GM12878 (cell line): ENCODE results near the gene ANKRD17. TPM values are rescaled to one million over a fixed set of nuclear protein-coding genes. Genes with fewer than 3 reads are reported as not detected.
"Not testable (repeated sequence)": the region's sequence is repeated elsewhere in the genome, so short reads cannot be mapped to it uniquely, and the experiment has no call there.

Source experiments
- ATAC-seq: fragments of 200-7000 bp; cut with Tn5 transposase; 3 replicates; pipeline ENCODE4 v1.9.1; 2020; ENCODE audit warnings: mild to moderate bottlenecking, moderate library complexity
- BruUV-seq: library from RNA; stranded (reverse); fragments of 400-500 nt; replicated peaks from 2 replicates; lab custom pipeline; 2021; lab: Mats Ljungman, UMichigan
- CTCF ChIA-PET: fragments of 300-600 bp; sonication (Branson Sonifier 250); formaldehyde crosslinking; extraction: SDS; loops from one replicate; lab custom pipeline; 2021; ENCODE audit warnings: inconsistent platforms; lab: Yijun Ruan, JAX
- POLR2A ChIA-PET: fragments of 350-600 bp; formaldehyde crosslinking; extraction: SDS; loops from one replicate; lab custom pipeline; 2021; ENCODE audit warnings: inconsistent platforms; lab: Charles Lee
- RAD21 ChIA-PET: fragments of 300-600 bp; sonication (Branson Sonifier 250); formaldehyde crosslinking; loops from one replicate; lab custom pipeline; 2023; ENCODE audit warnings: antibody characterized with exemption; ENCODE audit not compliant: unreplicated experiment; lab: Charles Lee
- SMC1A ChIA-PET: fragments of 300-600 bp; sonication (Branson Sonifier 250); formaldehyde crosslinking; loops from one replicate; lab custom pipeline; 2023; ENCODE audit not compliant: unreplicated experiment, uncharacterized antibody; lab: Charles Lee
- DNase-seq: peaks from one replicate; pipeline ENCODE4 v3.0.0-alpha.2; 2011; ENCODE audit warnings: low read depth, low spot score
- FAIRE-seq: peaks from 3 replicates; lab custom pipeline; 2011; peaks lifted over from hg19 to GRCh38; lab: Jason Lieb, UNC
- H2AFZ ChIP-seq: 2 replicates; pipeline ENCODE4 v1.6.0; 2011; ENCODE audit warnings: low read depth, low read length, control low read depth; ENCODE audit not compliant: control insufficient read depth
- H3K27ac ChIP-seq: 2 replicates; pipeline ENCODE4 v1.5.1; 2011; ENCODE audit warnings: control low read depth; ENCODE audit not compliant: control insufficient read depth, insufficient read depth
- H3K27me3 ChIP-seq, 2 experiments: replicated peaks in 1 of 2; 2 replicates each; pipeline versions ENCODE4 v1.6.0 to v1.6.1; 2011; ENCODE audit warnings: low read length in 1 of 2; ENCODE audit not compliant: control insufficient read depth in 2 of 2, insufficient read depth in 2 of 2
- H3K36me3 ChIP-seq, 2 experiments: 2 replicates each; pipeline ENCODE4 v1.5.1; 2011; ENCODE audit warnings: low read length in 1 of 2; ENCODE audit not compliant: control insufficient read depth in 2 of 2, insufficient read depth in 2 of 2
- H3K4me1 ChIP-seq: 2 replicates; pipeline ENCODE4 v1.6.1; 2011; ENCODE audit warnings: mild to moderate bottlenecking, low read length, moderate library complexity, mixed read lengths; ENCODE audit not compliant: control insufficient read depth, insufficient read depth
- H3K4me2 ChIP-seq: 2 replicates; pipeline ENCODE4 v1.6.0; 2011; ENCODE audit warnings: control low read depth; ENCODE audit not compliant: control insufficient read depth, insufficient read depth
- H3K4me3 ChIP-seq: fragments of 200-600 bp; sonication (generic); 2 replicates; pipeline ENCODE4 v1.5.1; 2016
- H3K79me2 ChIP-seq: 2 replicates; pipeline ENCODE4 v1.6.0; 2011; ENCODE audit warnings: low read length; ENCODE audit not compliant: control insufficient read depth, insufficient read depth
- H3K9ac ChIP-seq: 2 replicates; pipeline ENCODE4 v1.8.0; 2011; ENCODE audit warnings: low read length, control low read depth, mixed read lengths; ENCODE audit not compliant: control insufficient read depth, insufficient read depth
- H3K9me3 ChIP-seq: replicated peaks from 3 replicates; pipeline ENCODE4 v1.5.1; 2011; ENCODE audit warnings: mild to moderate bottlenecking, low read length; ENCODE audit not compliant: control insufficient read depth, insufficient read depth
- H4K20me1 ChIP-seq: 2 replicates; pipeline ENCODE4 v1.6.0; 2011; ENCODE audit not compliant: control insufficient read depth, insufficient read depth
- CREB1 ChIP-seq: IDR thresholded peaks from 2 replicates; pipeline ENCODE4 v1.6.1; 2012; ENCODE audit warnings: low read depth, mild to moderate bottlenecking, inconsistent platforms
- JUNB ChIP-seq: IDR thresholded peaks from 2 replicates; pipeline ENCODE4 v1.6.1; 2016; ENCODE audit warnings: antibody characterized with exemption, mild to moderate bottlenecking
- KLF5 ChIP-seq: fragments of 450-650 bp; IDR thresholded peaks from 2 replicates; pipeline ENCODE4 v1.6.1; 2014; ENCODE audit warnings: mild to moderate bottlenecking; ENCODE audit not compliant: partially characterized antibody
- NR2F1 ChIP-seq: fragments of 450-650 bp; conservative IDR thresholded peaks from 2 replicates; pipeline ENCODE4 v1.6.1; 2017; ENCODE audit warnings: mild to moderate bottlenecking
- SMAD5 ChIP-seq: IDR thresholded peaks from 2 replicates; pipeline ENCODE4 v1.6.1; 2016; ENCODE audit warnings: antibody characterized with exemption, low read depth
- TARDBP ChIP-seq: IDR thresholded peaks from 2 replicates; pipeline ENCODE4 v1.6.1; 2016; ENCODE audit warnings: borderline replicate concordance
- YY1 ChIP-seq: IDR thresholded peaks from 2 replicates; pipeline ENCODE4 v1.6.1; 2011; ENCODE audit warnings: low read depth, mild to moderate bottlenecking, low read length
- ZNF622 ChIP-seq: fragments of 450-650 bp; IDR thresholded peaks from 2 replicates; pipeline ENCODE4 v1.6.1; 2017; ENCODE audit warnings: mild to moderate bottlenecking, inconsistent platforms
- WGBS: methylation state at CpG from one replicate; pipeline ENCODE4 v1.1.6; 2016; ENCODE audit warnings: low lambda C conversion rate; ENCODE audit not compliant: insufficient replicate concordance, insufficient coverage; ENCODE audit errors: missing lambda C conversion rate; 5-methylcytosine and 5-hydroxymethylcytosine counted together
- in situ Hi-C: fragments of 300-500 bp; cut with MboI; formaldehyde crosslinking; loops from 9 replicates; pipeline ENCODE4 v1.14.3; 2018; ENCODE audit warnings: mixed read lengths
- intact Hi-C: fragments of 100-400 bp; cut with micrococcal nuclease; formaldehyde crosslinking; loops from one replicate; pipeline ENCODE4 v1.14.2; 2022; ENCODE audit not compliant: unreplicated experiment
- polyA plus RNA-seq, 11 experiments: library from polyadenylated mRNA; depleted of rRNA in 4 of 11; unstranded in 6 of 11; stranded (reverse) in 5 of 11; fragments of >200 nt; fragmentation: Nextera tagmentation in 4 of 11; fragmentation: Illumina TruSeq in 1 of 11; extraction: Ambion mirVana in 4 of 11; extraction: Trizol in 1 of 11; gene quantifications; 1 replicate in 1 of 11; 2 replicates in 10 of 11; pipeline versions ENCODE4 v1.2.1 to v1.2.3, GENCODE V29; 2011 to 2016; ENCODE audit warnings: inconsistent platforms in 2 of 11, missing spikeins in 2 of 11, low read depth in 1 of 11
- total RNA-seq, 4 experiments: library from RNA; depleted of rRNA in 3 of 4; stranded (reverse); fragments of >200 nt in 3 of 4; fragmentation: Illumina TruSeq in 1 of 4; extraction: Trizol in 1 of 4; gene quantifications; 2 replicates each; pipeline versions ENCODE4 v1.2.1 to v1.2.3, GENCODE V29; 2013 to 2021
- TF ChIP-seq, protein P1 (sequence below): fragments of 450-650 bp; IDR thresholded peaks from 2 replicates; pipeline ENCODE4 v1.6.1; 2017; ENCODE audit warnings: mild to moderate bottlenecking, low read depth, inconsistent platforms; ENCODE audit not compliant: poor library complexity, severe bottlenecking
- TF ChIP-seq, protein P2 (sequence below): fragments of 450-650 bp; formaldehyde crosslinking; IDR thresholded peaks from 2 replicates; pipeline ENCODE4 v1.5.0; 2022; ENCODE audit warnings: mild to moderate bottlenecking, missing genetic modification characterization
- TF ChIP-seq, protein P3 (sequence below): IDR thresholded peaks from 2 replicates; pipeline ENCODE4 v1.6.1; 2011; ENCODE audit warnings: mild to moderate bottlenecking, low read depth, low read length, moderate library complexity; ENCODE audit not compliant: insufficient replicate concordance

ANKRD17 gene
- total and polyA plus RNA-seq, 10 of the 15 experiments (the other 5 are each of a cell fraction or from before 2014, with no cell fraction given): 11.7 to 46.5 (median 32.6) TPM

DNA sequence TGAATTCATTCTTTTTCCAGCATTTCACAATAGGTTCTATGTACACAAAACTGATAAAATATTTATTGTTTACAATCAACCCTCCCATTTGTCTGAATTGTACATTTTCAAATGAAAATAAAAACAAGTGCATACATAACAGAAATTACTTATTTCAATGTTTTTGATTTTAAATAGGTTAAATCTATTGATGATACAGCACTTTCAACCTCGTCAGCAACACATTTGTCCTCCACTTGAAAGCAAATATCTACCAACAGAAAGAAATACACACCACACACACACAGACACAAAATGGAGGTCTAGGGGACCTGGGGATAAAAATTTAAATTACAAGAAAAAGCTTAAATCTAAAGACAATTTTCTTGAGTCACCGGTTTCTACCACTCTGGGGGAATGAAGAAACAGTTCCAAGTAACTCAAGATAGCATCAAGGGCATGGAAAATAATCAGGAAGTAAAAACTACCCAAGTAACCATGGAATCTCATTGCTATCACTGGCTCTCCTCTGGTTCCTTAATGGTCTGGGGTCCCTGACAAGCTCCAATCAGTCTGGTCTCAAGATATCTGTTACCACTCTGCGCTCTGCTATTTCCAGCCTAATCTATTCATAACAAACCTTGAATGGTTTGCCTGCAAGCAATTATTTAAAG is 27.6 kb downstream of the ANKRD17 start:
- Histone ChIP-seq H3K4me2 (no peak overlapping the region), H3K79me2 (peaks cover 12% of the 10 kb centered on the region)
- intact Hi-C loops: no loop called here
- RAD21 ChIA-PET: no interaction called here
- TF ChIP-seq NR2F1: no peak
- TF ChIP-seq TARDBP: no peak
- no peak for TF ChIP-seq KLF5
- TF ChIP-seq SMAD5: no peak
- no peak for TF ChIP-seq ZNF622
- TF ChIP-seq CREB1: no peak
- TF ChIP-seq, protein P1, sequence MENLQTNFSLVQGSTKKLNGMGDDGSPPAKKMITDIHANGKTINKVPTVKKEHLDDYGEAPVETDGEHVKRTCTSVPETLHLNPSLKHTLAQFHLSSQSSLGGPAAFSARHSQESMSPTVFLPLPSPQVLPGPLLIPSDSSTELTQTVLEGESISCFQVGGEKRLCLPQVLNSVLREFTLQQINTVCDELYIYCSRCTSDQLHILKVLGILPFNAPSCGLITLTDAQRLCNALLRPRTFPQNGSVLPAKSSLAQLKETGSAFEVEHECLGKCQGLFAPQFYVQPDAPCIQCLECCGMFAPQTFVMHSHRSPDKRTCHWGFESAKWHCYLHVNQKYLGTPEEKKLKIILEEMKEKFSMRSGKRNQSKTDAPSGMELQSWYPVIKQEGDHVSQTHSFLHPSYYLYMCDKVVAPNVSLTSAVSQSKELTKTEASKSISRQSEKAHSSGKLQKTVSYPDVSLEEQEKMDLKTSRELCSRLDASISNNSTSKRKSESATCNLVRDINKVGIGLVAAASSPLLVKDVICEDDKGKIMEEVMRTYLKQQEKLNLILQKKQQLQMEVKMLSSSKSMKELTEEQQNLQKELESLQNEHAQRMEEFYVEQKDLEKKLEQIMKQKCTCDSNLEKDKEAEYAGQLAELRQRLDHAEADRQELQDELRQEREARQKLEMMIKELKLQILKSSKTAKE: no peak
- TF ChIP-seq, protein P2, sequence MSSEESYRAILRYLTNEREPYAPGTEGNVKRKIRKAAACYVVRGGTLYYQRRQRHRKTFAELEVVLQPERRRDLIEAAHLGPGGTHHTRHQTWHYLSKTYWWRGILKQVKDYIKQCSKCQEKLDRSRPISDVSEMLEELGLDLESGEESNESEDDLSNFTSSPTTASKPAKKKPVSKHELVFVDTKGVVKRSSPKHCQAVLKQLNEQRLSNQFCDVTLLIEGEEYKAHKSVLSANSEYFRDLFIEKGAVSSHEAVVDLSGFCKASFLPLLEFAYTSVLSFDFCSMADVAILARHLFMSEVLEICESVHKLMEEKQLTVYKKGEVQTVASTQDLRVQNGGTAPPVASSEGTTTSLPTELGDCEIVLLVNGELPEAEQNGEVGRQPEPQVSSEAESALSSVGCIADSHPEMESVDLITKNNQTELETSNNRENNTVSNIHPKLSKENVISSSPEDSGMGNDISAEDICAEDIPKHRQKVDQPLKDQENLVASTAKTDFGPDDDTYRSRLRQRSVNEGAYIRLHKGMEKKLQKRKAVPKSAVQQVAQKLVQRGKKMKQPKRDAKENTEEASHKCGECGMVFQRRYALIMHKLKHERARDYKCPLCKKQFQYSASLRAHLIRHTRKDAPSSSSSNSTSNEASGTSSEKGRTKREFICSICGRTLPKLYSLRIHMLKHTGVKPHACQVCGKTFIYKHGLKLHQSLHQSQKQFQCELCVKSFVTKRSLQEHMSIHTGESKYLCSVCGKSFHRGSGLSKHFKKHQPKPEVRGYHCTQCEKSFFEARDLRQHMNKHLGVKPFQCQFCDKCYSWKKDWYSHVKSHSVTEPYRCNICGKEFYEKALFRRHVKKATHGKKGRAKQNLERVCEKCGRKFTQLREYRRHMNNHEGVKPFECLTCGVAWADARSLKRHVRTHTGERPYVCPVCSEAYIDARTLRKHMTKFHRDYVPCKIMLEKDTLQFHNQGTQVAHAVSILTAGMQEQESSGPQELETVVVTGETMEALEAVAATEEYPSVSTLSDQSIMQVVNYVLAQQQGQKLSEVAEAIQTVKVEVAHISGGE (CRISPR knock-in tag): no peak
- TF ChIP-seq JUNB: no peak
- TF ChIP-seq YY1: no peak
- TF ChIP-seq, protein P3, sequence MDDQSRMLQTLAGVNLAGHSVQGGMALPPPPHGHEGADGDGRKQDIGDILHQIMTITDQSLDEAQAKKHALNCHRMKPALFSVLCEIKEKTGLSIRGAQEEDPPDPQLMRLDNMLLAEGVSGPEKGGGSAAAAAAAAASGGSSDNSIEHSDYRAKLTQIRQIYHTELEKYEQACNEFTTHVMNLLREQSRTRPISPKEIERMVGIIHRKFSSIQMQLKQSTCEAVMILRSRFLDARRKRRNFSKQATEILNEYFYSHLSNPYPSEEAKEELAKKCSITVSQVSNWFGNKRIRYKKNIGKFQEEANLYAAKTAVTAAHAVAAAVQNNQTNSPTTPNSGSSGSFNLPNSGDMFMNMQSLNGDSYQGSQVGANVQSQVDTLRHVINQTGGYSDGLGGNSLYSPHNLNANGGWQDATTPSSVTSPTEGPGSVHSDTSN: no peak
- TF ChIP-seq, all 136 proteins: peak for 0
- no peaks in the 10 kb centered on the region for H3K4me1 ChIP-seq
- POLR2A ChIA-PET: no interaction called here
- H4K20me1 ChIP-seq: no peaks in the 10 kb centered on the region; the same call in 1 of the 2 replicates
- H2AFZ ChIP-seq: no peak overlapping the region
- H3K9me3 ChIP-seq: peaks cover 3% of the 10 kb centered on the region
- CTCF ChIA-PET: no interaction called here
- SMC1A ChIA-PET: interaction anchor here (1.0 kb wide), 1 partner anchor 89 kb away, joined by 3 read pairs; no protein-coding TSS in a partner anchor
- H3K4me3 ChIP-seq: no peak overlapping the region
- 96% methylated on average over 3 of the region's 3 CpGs for WGBS
- no TSS peak for BruUV-seq
- no peak for ATAC-seq
- H3K27ac ChIP-seq: no peak overlapping the region
- in situ Hi-C loops: no loop called here
- no peak for FAIRE-seq
- DNase-seq: no peak
- peaks cover 4 to 18% of the 10 kb centered on the region in 2 experiments for H3K36me3 ChIP-seq
- H3K27me3 ChIP-seq: no peaks in the 10 kb centered on the region
- H3K9ac ChIP-seq: no peak overlapping the region

DNA sequence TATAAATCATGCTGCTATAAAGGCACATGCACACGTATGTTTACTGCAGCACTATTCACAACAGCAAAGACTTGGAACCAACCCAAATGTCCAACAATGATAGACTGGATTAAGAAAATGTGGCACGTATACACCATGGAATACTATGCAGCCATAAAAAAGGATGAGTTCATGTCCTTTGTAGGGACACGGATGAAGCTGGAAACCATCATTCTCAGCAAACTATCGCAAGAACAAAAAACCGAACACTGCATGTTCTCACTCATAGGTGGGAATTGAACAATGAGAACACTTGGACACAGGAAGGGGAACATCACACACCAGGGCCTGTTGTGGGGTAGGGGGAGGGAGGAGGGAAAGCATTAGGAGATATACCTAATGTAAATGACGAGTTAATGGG is 29.8 kb downstream of the ANKRD17 start:
- ATAC-seq, H3K27me3 ChIP-seq, DNase-seq, H3K27ac ChIP-seq, SMC1A ChIA-PET, intact Hi-C loops, H3K36me3 ChIP-seq, RAD21 ChIA-PET, FAIRE-seq, H3K4me3 ChIP-seq, H3K9me3 ChIP-seq, in situ Hi-C loops, H2AFZ ChIP-seq, H3K9ac ChIP-seq, H4K20me1 ChIP-seq, POLR2A ChIA-PET, CTCF ChIA-PET, H3K4me1 ChIP-seq, H3K4me2 ChIP-seq, BruUV-seq: not testable (repeated sequence)
- WGBS: 89% methylated on average over 6 of the region's 6 CpGs
- H3K79me2 ChIP-seq: peaks cover 20% of the 10 kb centered on the region
